GM06990 (cell line): Measurements from ENCODE around the gene IST1.
"Not testable (repeated sequence)": the region's sequence is repeated elsewhere in the genome, so short reads cannot be mapped to it uniquely, and the experiment has no call there.

ENCODE experiments used
- DNase-seq: peaks from one replicate; pipeline ENCODE4 v3.0.0-alpha.2; 2011; ENCODE audit not compliant: insufficient read length; ENCODE audit errors: extremely low read depth
- H3K27me3 ChIP-seq: replicated peaks from 2 replicates; pipeline ENCODE4 v1.6.0; 2011; ENCODE audit warnings: low read length; ENCODE audit not compliant: control insufficient read depth, insufficient read depth
- H3K36me3 ChIP-seq: 2 replicates; pipeline ENCODE4 v1.5.1; 2011; ENCODE audit warnings: low read length; ENCODE audit not compliant: control insufficient read depth, insufficient read depth
- H3K4me3 ChIP-seq: replicated peaks from 2 replicates; pipeline ENCODE4 v1.5.1; 2011; ENCODE audit warnings: low read depth, mild to moderate bottlenecking, control low read depth, low read length
- CTCF ChIP-seq: IDR thresholded peaks from 2 replicates; pipeline ENCODE4 v1.5.1; 2011; ENCODE audit warnings: low read length, control low read depth, mild to moderate bottlenecking, inconsistent platforms; ENCODE audit not compliant: insufficient read depth, poor library complexity, severe bottlenecking

The IST1 gene

GRCh38 chr16:71855937-71856662 is 39.2 kb upstream of the IST1 start:
- no peak for TF ChIP-seq CTCF
- no peak overlapping the region for H3K4me3 ChIP-seq
- peaks cover 22% of the 10 kb centered on the region for H3K36me3 ChIP-seq
- DNase-seq: no peak
- H3K27me3 ChIP-seq: no peaks in the 10 kb centered on the region

DNA sequence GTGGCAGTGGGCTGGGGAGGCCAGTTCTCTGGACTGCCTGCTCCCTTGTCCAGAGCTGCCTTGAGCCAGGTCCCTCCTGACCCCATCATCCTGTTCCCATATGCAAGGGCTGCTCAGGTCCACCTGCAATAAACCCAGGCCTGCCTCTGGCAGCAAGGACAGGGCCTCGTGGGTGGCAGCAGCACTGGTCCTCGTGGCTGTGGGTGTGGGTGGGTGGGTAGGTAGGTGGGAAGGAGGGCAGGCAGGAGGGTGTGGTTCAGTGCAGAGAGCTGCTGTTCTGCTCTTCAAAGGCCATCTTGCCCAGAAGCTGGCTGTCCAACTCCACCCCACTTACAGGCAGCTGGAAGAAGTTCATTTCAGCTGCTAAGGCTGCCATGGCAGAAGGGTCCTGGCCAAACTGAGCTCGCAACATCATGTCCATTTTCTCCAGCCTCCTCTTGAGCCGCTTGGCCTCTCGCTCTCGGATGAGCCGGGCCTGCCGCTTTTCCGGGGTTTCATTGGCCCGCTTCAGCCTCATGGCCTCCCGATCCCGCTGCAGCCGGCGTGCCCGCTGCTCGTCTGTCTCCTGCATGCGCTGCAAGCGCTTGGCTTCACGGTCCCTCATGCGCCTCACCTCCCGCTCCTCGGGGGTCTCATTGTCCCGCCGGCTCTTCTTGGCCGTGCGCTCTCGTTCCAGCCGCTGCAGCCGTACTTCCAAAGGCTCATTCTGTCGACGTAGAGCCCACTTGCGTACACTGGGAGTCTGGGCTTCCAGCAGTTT is 35.4 kb upstream of the IST1 start:
- no peak overlapping the region for H3K4me3 ChIP-seq
- no peak for TF ChIP-seq CTCF
- no peak for DNase-seq
- peaks cover 23% of the 10 kb centered on the region for H3K36me3 ChIP-seq
- no peaks in the 10 kb centered on the region for H3K27me3 ChIP-seq

DNA sequence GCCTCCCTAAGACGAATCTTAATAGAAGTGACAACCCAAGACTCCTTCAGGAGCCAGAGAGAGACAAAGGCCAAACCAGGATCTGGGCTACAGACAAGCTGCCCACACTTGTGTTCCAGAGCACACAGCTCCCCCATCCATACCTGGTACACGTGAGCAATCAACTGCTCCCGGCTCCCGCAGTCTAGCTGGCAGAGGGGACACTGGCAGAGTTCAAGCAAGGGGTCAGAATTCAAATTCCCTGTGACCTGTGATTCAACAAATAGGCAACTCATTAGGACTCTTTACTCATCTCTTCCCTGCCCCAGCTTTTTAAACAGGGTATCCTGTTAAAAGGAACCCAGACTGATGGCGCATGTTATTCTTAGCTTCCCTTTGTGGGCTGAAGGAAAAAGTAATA is 31.3 kb upstream of the IST1 start:
- no peak for TF ChIP-seq CTCF
- H3K27me3 ChIP-seq: no peaks in the 10 kb centered on the region
- no peak overlapping the region for H3K4me3 ChIP-seq
- peaks cover 18% of the 10 kb centered on the region for H3K36me3 ChIP-seq
- DNase-seq: no peak

GRCh38 chr16:71865173-71865863 is 30.0 kb upstream of the IST1 start:
- no peak for TF ChIP-seq CTCF
- Histone ChIP-seq H3K27me3 (no peaks in the 10 kb centered on the region), H3K36me3 (peaks cover 11% of the 10 kb centered on the region), H3K4me3 (no peak overlapping the region)
- no peak for DNase-seq

- H3K4me3 ChIP-seq, H3K36me3 ChIP-seq, H3K27me3 ChIP-seq, DNase-seq: not testable (repeated sequence)
Observed at GRCh38 chr16:71867175-71867574, 28.2 kb upstream of the IST1 start.

DNA sequence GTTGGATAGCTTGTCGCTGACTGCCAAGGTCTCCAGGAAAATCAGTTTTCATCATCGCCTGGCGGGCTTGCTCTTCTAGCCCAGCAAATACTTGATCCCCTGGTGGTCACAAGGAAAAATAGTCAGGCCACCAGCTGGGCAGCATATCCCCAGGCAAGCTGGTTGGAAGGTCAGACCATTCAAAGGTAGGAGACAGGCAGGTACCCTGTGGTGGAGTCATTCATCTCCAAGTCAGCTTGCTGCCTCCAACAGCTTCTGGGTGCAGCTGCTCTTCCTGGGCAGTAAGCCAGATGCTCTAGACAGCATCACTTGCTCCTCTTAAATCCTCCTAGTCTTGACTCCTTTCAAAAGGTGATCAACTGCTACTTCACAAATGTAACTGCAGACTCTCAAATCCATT is 27.4 kb upstream of the IST1 start:
- Histone ChIP-seq H3K36me3 (peaks cover 6% of the 10 kb centered on the region), H3K27me3 (no peaks in the 10 kb centered on the region), H3K4me3 (no peak overlapping the region)
- DNase-seq: no peak
- TF ChIP-seq CTCF: no peak
